Right renal cortex interstitium (tissue), 3 donors: Measurements from ENCODE around the gene FBN3. TPM values are rescaled to one million over a fixed set of nuclear protein-coding genes. Genes with fewer than 3 reads are reported as not detected.

ENCODE experiments used
- DNase-seq, 3 donors: peaks; one replicate each; pipeline ENCODE4 v3.0.0-alpha.2; 2013; ENCODE audit warnings: low read depth in 3 of 3, low spot score in 2 of 3
- polyA plus RNA-seq, 3 donors: library from polyadenylated mRNA; unstranded; fragments of 120-200 nt; gene quantifications; one replicate each; pipeline ENCODE4 v1.2.1, GENCODE V29; 2013; ENCODE audit not compliant: insufficient read length in 3 of 3

Gene FBN3
- polyA plus RNA-seq, 3 donors: 29.8 to 33.9 (median 31.6) TPM

- no peak for DNase-seq
Measured at GRCh38 chr19:8094336-8094735, 55.1 kb downstream of the FBN3 start.

- no peak for DNase-seq
Measured at GRCh38 chr19:8093740-8094139, 55.7 kb downstream of the FBN3 start.

- DNase-seq: no peak
Measured at GRCh38 chr19:8090950-8091349, 58.4 kb downstream of the FBN3 start.

GRCh38 chr19:8089664-8090601 is 59.5 kb downstream of the FBN3 start:
- no peak for DNase-seq

GRCh38 chr19:8088752-8089663 is 60.4 kb downstream of the FBN3 start:
- DNase-seq: no peak

GRCh38 chr19:8087876-8088275 is 61.5 kb downstream of the FBN3 start:
- no peak for DNase-seq

- no peak for DNase-seq
Measured at GRCh38 chr19:8086849-8087248, 62.5 kb downstream of the FBN3 start.

- no peak for DNase-seq
Measured at GRCh38 chr19:8085598-8086408, 63.6 kb downstream of the FBN3 start.

GRCh38 chr19:8084152-8084551 is 65.2 kb downstream of the FBN3 start:
- no peak for DNase-seq

- no peak for DNase-seq
Measured at GRCh38 chr19:8083141-8083540, 66.3 kb downstream of the FBN3 start.

GRCh38 chr19:8081569-8082550 is 67.5 kb downstream of the FBN3 start:
- no peak for DNase-seq

GRCh38 chr19:8080832-8081231 is 68.6 kb downstream of the FBN3 start:
- DNase-seq: no peak

- DNase-seq: no peak
Measured at GRCh38 chr19:8079988-8080387, 69.4 kb downstream of the FBN3 start.

GRCh38 chr19:8075158-8076074 is 74.0 kb downstream of the FBN3 start:
- no peak for DNase-seq

- no peak for DNase-seq
Measured at GRCh38 chr19:8074501-8074900, 74.9 kb downstream of the FBN3 start.

- DNase-seq: no peak
Measured at GRCh38 chr19:8071912-8072311, 77.5 kb downstream of the FBN3 start.

GRCh38 chr19:8069096-8069973 is 80.1 kb downstream of the FBN3 start:
- no peak for DNase-seq
